Measurements from ENCODE around the gene TAP1. TPM values are rescaled to one million over a fixed set of nuclear protein-coding genes. Genes with fewer than 3 reads are reported as not detected.

TAP1 gene
- total and polyA plus RNA-seq, 10 of the 15 experiments (the other 5 are each of a cell fraction or from before 2014, with no cell fraction given): 33.4 to 249 (median 169) TPM

- TF ChIP-seq MEF2A (IDR thresholded peaks at IDR 0.05; ENCODE audit: insufficient read depth, low read depth, low read length): no peak
- no peak for TF ChIP-seq HDAC2 (IDR thresholded peaks at IDR 0.05)
- peak; percentile 62 for TF ChIP-seq KLF5 (IDR thresholded peaks at IDR 0.05; ENCODE audit: partially characterized antibody)
- no peak for TF ChIP-seq PKNOX1 (IDR thresholded peaks at IDR 0.05)
- TF ChIP-seq TCF3 (IDR thresholded peaks at IDR 0.05; ENCODE audit: borderline replicate concordance, insufficient read depth, low read depth, low read length): no peak
- 0 out of 2 replicates have a peak, but pooled peaks have one; percentile 10 for TF ChIP-seq CREM (IDR thresholded peaks at IDR 0.05; ENCODE audit: low read depth)
- TF ChIP-seq ZNF217 (IDR thresholded peaks at IDR 0.05): no peak
- no peak for TF ChIP-seq BMI1 (IDR thresholded peaks at IDR 0.05; ENCODE audit: borderline replicate concordance)
These were observed 512 bp downstream of the TAP1 start (continued) for GRCh38 chr6:32852844-32853540.

DNA sequence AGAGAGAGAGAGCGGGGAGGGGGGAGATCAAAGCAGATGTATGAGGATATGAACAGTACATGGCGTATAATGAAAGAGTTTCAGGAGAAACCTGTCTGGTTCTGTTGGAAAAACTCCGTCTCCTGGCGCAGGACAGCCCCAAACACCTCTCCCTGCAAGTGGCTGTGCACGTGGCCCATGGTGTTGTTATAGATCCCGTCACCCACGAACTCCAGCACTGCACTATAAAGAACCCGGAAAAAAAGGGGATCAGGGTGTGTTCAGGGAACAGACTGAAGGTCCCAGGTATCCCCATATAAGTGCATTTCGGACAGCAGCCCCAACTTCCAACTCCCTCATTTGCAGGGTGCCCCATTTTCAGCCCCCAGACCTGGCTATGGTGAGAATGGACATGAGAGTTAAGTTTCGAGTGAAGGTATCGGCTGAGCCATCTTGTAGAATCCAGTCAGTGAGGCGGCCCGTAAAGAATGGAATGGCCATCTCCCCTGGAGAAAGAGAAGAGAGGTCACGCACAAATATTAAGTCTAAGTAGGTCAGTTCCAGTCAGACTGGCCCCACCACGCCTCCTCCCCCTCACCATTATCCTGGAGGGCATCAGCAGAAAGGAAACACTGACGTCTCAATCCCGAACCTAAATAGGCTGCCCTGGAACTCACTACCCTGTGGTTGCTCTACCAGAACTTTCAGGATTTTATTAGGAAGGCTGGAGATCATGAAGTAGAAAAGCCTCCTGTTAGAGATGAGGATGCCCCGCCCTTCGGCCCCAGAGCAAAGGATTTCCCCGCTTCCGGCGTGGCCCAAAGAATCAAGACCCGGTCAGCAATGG, 1.3 kb downstream of the TAP1 start:
- H3K4me1 ChIP-seq (ENCODE audit: control insufficient read depth, insufficient read depth, low read length): peaks cover 40% of the 10 kb centered on the region
- no peak overlapping the region for H2AFZ ChIP-seq (ENCODE audit: control insufficient read depth, low read depth, low read length)
- FAIRE-seq (peak; percentile 35), ATAC-seq (peak; percentile 13), DNase-seq (ENCODE audit: low read depth, low spot score) (no peak)
- TSS peak; percentile 71 for BruUV-seq (replicated peaks)
- ChIA-PET POLR2A (interaction anchor here (0.9 to 8.1 kb wide), 14 partner anchors 9 to 158 kb away, joined by 3 to 357 read pairs (median 6); partner anchors contain the start of genes HLA-DMA, HLA-DMB, PSMB8 and TAP2), CTCF (interaction anchor here (1.0 to 8.0 kb wide), 6 partner anchors 10 to 119 kb away, joined by 3 to 299 read pairs (median 20); partner anchors contain the start of genes PSMB8 and TAP2), RAD21 (ENCODE audit: unreplicated experiment) (interaction anchor here (1.2 to 7.7 kb wide), 5 partner anchors 10 to 120 kb away, joined by 3 to 269 read pairs (median 16); partner anchors contain the start of genes PSMB8 and TAP2), SMC1A (ENCODE audit: uncharacterized antibody, unreplicated experiment) (interaction anchor here (1.5 to 5.9 kb wide), 4 partner anchors 7 to 413 kb away, joined by 3 to 131 read pairs (median 38); partner anchors contain the start of genes HLA-DRA, PSMB8 and TAP2)
- in situ Hi-C loops (cut with MboI) (no loop called here), intact Hi-C loops (cut with micrococcal nuclease; ENCODE audit: unreplicated experiment) (loop anchor here (10.0 kb wide), 1 partner anchor 247 kb away; no protein-coding TSS in a partner anchor)
- no peaks in the 10 kb centered on the region for H3K27me3 ChIP-seq (replicated peaks in 1 of 2; ENCODE audit: control insufficient read depth in 2 of 2, insufficient read depth in 2 of 2, low read length in 1 of 2)
- no peaks in the 10 kb centered on the region for H3K9me3 ChIP-seq (replicated peaks; ENCODE audit: control insufficient read depth, insufficient read depth, low read length)
- H3K36me3 ChIP-seq (ENCODE audit: control insufficient read depth in 2 of 2, insufficient read depth in 2 of 2, low read length in 1 of 2): peaks cover 6 to 44% of the 10 kb centered on the region in 2 experiments
- peak overlapping the region; percentile 99 for H3K9ac ChIP-seq (ENCODE audit: control insufficient read depth, insufficient read depth, low read length)
- H3K27ac ChIP-seq (ENCODE audit: control insufficient read depth, insufficient read depth): peak overlapping the region; percentile 100
- peak overlapping the region; percentile 96 for H3K4me2 ChIP-seq (ENCODE audit: control insufficient read depth, insufficient read depth)
- H3K79me2 ChIP-seq (ENCODE audit: control insufficient read depth, insufficient read depth, low read length): peaks cover 94% of the 10 kb centered on the region
- H3K4me3 ChIP-seq: peak overlapping the region; percentile 88
- under 1% methylated on average over 23 of the region's 23 CpGs for WGBS (ENCODE audit: insufficient coverage, insufficient replicate concordance, low lambda C conversion rate, missing lambda C conversion rate)
- no peaks in the 10 kb centered on the region; the same call in 1 of the 2 replicates for H4K20me1 ChIP-seq (ENCODE audit: control insufficient read depth, insufficient read depth)
- TF ChIP-seq SRF (IDR thresholded peaks at IDR 0.05; ENCODE audit: low read depth in 2 of 2, low read length in 2 of 2) (no peak), RAD21 (IDR thresholded peaks at IDR 0.05; ENCODE audit: insufficient read depth, low read depth, low read length) (no peak), STAT1 (conservative IDR thresholded peaks at IDR 0.05) (no peak), TBL1XR1 (IDR thresholded peaks at IDR 0.05; ENCODE audit: low read depth, low read length) (no peak), MYB (IDR thresholded peaks at IDR 0.05; ENCODE audit: borderline replicate concordance, low read depth, low read length) (no peak), ELK1 (IDR thresholded peaks at IDR 0.05; ENCODE audit: low read depth, low read length) (0 out of 2 replicates have a peak, but pooled peaks have one; percentile 39), TCF3 (IDR thresholded peaks at IDR 0.05; ENCODE audit: borderline replicate concordance, insufficient read depth, low read depth, low read length) (no peak)
- TF ChIP-seq, protein P1, sequence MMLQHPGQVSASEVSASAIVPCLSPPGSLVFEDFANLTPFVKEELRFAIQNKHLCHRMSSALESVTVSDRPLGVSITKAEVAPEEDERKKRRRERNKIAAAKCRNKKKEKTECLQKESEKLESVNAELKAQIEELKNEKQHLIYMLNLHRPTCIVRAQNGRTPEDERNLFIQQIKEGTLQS (IDR thresholded peaks at IDR 0.05; ENCODE audit: borderline replicate concordance, extremely low read depth, low read depth, low read length): 0 out of 2 replicates have a peak, but pooled peaks have one; percentile 6
